ENCODE data around the gene NDUFS6. TPM values are rescaled to one million over a fixed set of nuclear protein-coding genes. Genes with fewer than 3 reads are reported as not detected.
"Not testable (repeated sequence)": the region's sequence is repeated elsewhere in the genome, so short reads cannot be mapped to it uniquely, and the experiment has no call there.

NDUFS6 gene
- total and polyA plus RNA-seq, 8 donors: 26.8 to 55.8 (median 40.7) TPM

DNA sequence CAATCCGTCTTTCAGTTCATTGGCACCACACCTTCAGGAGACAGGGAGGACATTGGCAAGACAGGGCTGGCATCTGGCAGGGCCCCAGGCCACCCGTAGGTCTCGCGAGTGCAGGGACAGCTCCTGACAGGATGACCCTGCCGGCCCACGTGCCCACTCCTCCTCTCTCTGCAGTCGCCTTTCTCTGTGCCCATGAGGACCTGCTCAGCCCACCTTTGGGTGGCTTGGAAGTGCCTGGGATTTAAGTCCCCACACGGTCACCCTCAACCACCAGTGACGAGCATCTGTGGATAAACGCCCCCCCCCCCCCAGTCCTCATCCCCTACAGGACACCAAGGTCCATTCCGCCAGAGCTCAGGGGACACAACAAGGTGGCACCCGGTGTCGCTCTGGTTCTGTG is 5.7 kb upstream of the NDUFS6 start:
- H3K9me3 ChIP-seq: no peaks in the 10 kb centered on the region
- TF ChIP-seq CTCF (IDR thresholded peaks at IDR 0.05): no peak
- intact Hi-C loops (cut with DNase I): no loop called here
- no peak overlapping the region for H3K4me3 ChIP-seq
- H3K36me3 ChIP-seq: peaks cover 0 to 29% of the 10 kb centered on the region in 2 donors
- H3K27me3 ChIP-seq: no peaks in the 10 kb centered on the region
- peaks cover 0 to 14% of the 10 kb centered on the region in 2 donors for H3K4me1 ChIP-seq
- ATAC-seq (no peak), DNase-seq (peak in 2 of 4 donors; percentile 22 to 73)
- H3K27ac ChIP-seq: no peak overlapping the region

DNA sequence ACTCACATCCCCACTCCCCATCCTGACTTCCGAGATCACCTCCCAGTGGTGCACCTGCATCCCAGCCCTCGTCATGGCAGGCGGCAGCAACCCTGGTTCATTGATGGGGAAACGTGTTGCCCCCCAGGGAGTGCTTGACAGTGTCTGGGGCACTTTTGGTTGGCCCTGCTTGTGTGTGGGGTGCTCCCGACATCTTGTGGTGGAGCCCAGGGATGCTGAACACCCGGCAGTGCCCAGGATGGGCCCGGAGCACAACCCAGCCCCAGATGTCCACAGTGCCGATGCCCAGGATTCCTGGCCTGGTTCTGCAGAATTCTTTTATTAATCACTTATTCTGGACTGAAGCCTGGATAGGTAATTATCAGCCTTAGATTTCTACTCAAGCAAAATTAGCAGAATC is 5.3 kb upstream of the NDUFS6 start:
- H3K9me3 ChIP-seq: no peaks in the 10 kb centered on the region
- intact Hi-C loops (cut with DNase I): no loop called here
- ATAC-seq (no peak), DNase-seq (peak in 2 of 4 donors; percentile 24 to 37)
- TF ChIP-seq CTCF (IDR thresholded peaks at IDR 0.05): no peak
- H3K4me1 ChIP-seq: peaks cover 0 to 14% of the 10 kb centered on the region in 2 donors
- H3K27ac ChIP-seq: no peak overlapping the region
- H3K4me3 ChIP-seq: no peak overlapping the region
- peaks cover 0 to 29% of the 10 kb centered on the region in 2 donors for H3K36me3 ChIP-seq
- H3K27me3 ChIP-seq: no peaks in the 10 kb centered on the region

DNA sequence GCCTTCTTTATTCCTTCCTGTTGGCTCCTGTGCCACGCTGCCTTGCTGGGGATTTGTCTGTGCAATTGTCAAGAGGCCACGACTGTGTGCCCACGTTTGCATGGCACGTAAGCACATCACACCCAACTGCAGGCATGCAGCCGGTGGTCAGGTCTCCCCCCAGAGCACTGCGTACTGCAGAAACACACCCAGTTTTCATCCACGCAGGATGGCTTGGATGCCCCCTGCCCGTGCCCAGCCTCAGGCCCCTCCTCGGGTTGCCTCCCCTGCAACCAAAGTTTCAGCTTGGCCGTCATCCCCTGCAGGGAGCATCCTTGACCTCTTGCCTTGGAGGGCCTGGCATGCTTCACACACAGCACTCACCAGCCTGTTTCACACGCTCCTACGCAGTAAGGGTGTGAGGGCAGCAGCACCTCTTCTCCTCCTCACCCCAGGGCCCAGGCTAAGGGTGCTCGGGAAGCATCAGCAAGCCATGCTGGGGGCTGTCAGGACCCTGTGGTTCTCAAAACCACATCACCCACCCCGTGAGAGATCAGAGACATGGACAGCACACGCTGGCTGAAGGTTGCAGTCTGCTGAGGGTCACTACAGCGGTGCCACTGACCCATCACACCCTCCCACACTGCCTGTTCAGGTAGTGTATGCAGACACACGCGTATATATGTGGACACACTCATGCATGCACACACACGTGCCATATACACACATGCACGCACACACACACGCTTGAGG is 4.7 kb upstream of the NDUFS6 start:
- no peak overlapping the region for H3K4me3 ChIP-seq
- ATAC-seq (no peak), DNase-seq (peak in 2 of 4 donors; percentile 22 to 52)
- no peak for TF ChIP-seq CTCF (IDR thresholded peaks at IDR 0.05)
- H3K27ac ChIP-seq: no peak overlapping the region
- H3K9me3 ChIP-seq: no peaks in the 10 kb centered on the region
- peaks cover 0 to 29% of the 10 kb centered on the region in 2 donors for H3K36me3 ChIP-seq
- H3K27me3 ChIP-seq: no peaks in the 10 kb centered on the region
- H3K4me1 ChIP-seq: peaks cover 0 to 14% of the 10 kb centered on the region in 2 donors
- intact Hi-C loops (cut with DNase I): no loop called here

DNA sequence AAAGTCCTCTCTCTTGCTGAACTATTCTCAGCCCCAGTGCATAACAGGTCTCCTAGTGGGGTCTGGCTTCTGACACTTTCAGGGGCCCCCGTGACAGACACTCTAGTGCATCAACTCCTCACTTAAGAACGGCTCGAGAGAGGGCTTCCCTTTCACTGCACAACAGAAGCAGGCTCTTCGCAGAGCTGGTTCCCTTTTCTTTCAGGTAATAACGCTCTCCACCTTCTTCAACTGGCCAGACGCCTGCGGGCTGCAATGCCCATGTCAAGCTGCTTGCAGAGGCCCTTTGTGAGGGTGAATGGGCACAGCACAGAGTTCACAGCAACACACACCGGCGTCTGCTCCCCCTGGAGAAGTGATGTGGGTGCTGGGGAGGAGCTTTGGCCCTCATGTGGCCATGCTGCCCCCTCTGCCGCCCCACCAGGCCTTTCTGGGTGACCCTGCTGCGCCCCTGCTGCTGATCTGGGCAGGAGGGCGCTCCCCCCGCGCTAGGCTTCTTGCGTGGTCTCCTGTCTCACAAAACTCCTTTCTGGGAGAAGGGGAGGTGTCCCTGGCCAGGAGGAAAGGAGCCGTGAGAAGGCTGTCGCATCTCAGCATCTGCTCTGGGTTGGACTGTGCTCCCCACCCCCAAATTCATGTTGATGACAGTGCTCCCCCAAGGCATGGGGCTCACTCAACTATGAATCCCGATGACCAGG is 4.0 kb upstream of the NDUFS6 start:
- no peak overlapping the region for H3K27ac ChIP-seq
- H3K36me3 ChIP-seq: peaks cover 0 to 29% of the 10 kb centered on the region in 2 donors
- no peaks in the 10 kb centered on the region for H3K9me3 ChIP-seq
- no peak for TF ChIP-seq CTCF (IDR thresholded peaks at IDR 0.05)
- ATAC-seq (no peak), DNase-seq (peak in 1 of 4 donors; percentile 69)
- intact Hi-C loops (cut with DNase I): no loop called here
- H3K27me3 ChIP-seq: no peaks in the 10 kb centered on the region
- peaks cover 0 to 20% of the 10 kb centered on the region in 2 donors for H3K4me1 ChIP-seq
- no peak overlapping the region for H3K4me3 ChIP-seq

DNA sequence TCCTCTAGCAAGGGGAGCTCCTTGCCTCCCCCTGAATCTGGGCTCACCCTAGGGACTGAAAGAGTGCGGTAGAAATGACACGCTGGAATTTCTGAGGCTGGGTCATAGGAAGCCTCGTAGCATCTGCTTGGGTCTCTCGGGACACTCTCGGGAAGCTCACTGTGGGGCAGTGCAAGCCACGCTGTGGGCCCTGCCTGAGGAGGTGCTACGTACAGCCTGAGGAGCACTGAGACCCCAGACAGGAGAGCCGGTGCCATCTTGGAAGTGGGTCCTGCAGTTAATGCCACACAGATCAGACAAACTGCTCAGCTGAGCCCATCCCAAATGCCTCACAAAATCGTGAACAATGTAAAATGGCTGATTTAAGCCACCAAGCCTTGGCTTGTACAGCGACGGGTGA is 3.4 kb upstream of the NDUFS6 start:
- H3K27me3 ChIP-seq: no peaks in the 10 kb centered on the region
- TF ChIP-seq CTCF (IDR thresholded peaks at IDR 0.05): no peak
- intact Hi-C loops (cut with DNase I): no loop called here
- peaks cover 0 to 27% of the 10 kb centered on the region in 2 donors for H3K4me1 ChIP-seq
- H3K4me3 ChIP-seq: no peak overlapping the region
- no peaks in the 10 kb centered on the region for H3K9me3 ChIP-seq
- ATAC-seq (no peak), DNase-seq (peak in 1 of 4 donors; percentile 61)
- no peak overlapping the region for H3K27ac ChIP-seq
- peaks cover 0 to 32% of the 10 kb centered on the region in 2 donors for H3K36me3 ChIP-seq

DNA sequence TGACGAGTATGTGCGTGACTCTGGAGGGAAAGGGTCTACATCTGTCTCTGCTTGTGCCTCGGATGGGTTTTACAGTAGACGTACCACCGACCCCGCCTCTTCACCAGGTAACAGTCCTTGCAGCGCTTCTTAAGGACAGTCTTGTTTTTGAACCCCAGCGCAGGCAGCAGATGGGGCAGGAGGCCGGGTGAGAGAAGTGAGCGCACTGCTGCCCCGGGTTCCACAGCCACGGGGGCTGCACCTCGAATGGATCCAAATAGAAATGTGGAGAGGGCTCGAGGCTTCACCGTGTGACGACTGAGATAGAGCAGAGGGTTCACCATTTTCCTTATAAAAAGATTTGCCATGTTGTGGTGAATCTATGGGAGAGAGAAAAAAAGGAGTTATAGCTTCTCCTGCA is 2.6 kb upstream of the NDUFS6 start:
- ATAC-seq; H3K9me3 ChIP-seq; H3K27ac ChIP-seq; intact Hi-C loops (cut with DNase I); H3K27me3 ChIP-seq: not testable (repeated sequence)
- DNase-seq: peak in 1 of 4 donors; percentile 53
- Histone ChIP-seq H3K4me1 (peaks cover 0 to 28% of the 10 kb centered on the region in 2 donors), H3K36me3 (peaks cover 0 to 39% of the 10 kb centered on the region in 2 donors), H3K4me3 (peak overlapping the region; percentile 94 to 98)
